GM21526 (cell line): ENCODE data around the gene NEDD9.

ENCODE experiments used
- ATAC-seq: cut with Tn5 transposase; IDR thresholded peaks from one replicate; pipeline ENCODE4 v1.9.1; 2021; ENCODE audit warnings: moderate library complexity; ENCODE audit not compliant: unreplicated experiment, low FRiP score

NEDD9 gene

DNA sequence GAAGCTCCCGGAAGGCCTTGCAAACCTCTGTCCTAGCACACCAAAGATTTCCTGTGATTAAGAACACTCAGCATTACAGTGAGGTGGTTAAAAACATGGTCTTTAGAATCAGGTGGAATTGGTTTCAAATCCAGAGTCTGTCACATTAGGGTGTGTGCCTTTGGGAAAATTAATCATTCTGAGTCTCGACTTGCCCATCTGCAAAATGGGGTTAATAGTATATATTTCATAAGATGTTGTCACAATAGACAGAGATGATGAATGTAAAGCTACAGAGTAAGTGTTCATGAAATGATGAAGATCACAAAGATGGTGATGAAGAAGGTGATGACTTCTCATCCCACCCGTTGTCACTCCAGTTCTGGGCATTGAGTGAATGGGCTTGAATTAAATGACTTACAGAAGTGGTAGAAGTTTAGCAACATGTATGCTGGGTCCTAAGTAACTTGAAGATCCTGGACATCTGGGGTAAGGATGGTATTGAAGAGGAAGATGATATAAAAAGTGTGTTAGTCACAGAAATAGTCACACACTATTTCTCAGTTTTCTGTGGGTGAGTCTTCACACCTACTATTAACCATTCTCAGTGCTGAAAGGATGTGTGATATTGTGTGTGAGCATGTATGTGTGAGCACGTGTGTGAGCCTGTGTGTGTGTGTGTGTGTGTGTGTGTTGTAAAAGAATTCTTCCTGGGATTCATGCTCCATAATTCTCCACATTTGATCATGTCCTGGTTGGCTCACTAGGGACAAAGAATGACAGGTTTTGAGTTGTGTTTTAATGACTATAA is 28.0 kb upstream of the NEDD9 start:
- ATAC-seq, result no peak

DNA sequence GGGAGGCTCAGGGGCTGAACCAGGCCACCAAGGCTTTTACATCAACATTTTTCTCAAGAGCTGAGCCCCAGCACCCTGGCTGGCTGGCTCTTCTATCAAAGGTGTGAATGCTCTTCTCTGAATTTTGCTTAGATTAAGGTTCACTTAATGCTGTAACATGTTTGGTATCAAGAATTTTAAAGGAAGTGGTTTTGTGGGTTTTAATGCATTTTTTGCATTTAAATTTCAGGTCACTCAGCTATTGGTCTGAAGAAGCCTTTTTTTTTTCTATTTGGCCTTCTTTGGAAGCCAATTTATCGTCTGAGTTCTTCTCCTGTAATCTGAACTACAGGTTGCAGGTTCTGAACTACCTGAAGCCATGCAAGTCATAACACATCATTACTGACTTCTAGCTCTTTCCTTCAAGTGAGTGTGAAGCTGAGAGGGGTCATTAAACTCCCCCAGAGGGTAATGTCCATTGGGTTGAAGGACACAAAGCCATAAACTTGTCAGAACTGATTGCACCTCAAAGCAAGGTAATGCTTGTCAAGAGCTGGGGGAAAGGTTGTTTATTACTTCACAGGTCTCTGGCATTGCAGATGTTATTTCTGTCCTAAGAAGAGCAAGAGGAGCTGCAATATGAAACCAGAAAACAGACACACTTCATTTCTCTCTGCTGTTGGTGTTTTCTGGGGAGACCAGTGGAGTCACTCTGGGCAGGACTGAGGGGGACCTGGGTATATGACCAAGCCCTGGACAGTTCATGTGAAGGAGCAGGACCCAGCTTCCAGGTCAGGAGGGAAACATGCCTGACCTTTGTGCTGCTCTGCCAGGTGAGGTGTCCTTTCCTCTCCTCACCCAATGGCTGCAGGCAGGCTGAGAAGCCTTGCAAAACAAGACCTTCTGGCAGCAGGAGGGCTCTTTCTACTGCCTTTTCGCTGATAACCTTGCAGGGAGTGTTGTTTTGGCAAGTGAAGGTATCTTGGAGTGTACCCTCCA is 26.1 kb upstream of the NEDD9 start:
- peak; percentile 59 for ATAC-seq

DNA sequence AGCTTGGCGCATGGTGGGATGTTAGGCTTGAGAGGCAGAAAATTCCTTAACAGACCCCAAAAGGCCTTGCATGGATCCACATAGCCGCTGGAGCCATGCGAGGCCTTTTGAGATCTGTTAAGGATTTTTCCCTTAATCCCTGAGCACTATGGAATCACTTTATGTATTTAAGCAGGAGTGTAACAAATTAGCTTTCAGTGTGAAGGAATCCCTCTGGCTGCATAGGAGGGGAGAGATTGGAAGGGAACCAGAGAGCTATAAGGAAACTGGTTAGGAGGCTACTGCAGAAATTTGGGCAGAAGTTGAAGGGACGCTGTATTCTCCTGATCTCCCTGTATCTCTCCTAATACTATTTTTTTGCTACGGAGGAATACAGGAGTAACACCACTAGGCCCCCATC is 23.1 kb upstream of the NEDD9 start:
- no peak for ATAC-seq

DNA sequence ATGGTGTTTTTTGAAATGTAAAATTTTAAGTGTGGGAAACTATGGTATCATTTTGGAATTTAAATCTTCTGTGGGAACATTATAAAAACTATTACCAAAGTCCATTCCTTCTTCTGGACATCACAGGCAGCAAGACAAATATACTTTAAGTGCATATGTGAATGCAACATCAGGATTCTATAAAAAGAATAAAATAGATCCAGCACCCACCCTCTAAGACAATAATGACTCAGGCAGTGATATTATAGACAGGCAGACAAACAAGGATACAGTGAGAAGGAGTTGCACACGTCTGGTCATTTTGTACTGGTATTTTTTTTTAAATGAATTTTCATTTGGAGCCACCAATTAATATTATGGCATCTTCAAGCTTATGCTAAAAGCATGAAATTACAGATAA is 21.1 kb upstream of the NEDD9 start:
- no peak for ATAC-seq

DNA sequence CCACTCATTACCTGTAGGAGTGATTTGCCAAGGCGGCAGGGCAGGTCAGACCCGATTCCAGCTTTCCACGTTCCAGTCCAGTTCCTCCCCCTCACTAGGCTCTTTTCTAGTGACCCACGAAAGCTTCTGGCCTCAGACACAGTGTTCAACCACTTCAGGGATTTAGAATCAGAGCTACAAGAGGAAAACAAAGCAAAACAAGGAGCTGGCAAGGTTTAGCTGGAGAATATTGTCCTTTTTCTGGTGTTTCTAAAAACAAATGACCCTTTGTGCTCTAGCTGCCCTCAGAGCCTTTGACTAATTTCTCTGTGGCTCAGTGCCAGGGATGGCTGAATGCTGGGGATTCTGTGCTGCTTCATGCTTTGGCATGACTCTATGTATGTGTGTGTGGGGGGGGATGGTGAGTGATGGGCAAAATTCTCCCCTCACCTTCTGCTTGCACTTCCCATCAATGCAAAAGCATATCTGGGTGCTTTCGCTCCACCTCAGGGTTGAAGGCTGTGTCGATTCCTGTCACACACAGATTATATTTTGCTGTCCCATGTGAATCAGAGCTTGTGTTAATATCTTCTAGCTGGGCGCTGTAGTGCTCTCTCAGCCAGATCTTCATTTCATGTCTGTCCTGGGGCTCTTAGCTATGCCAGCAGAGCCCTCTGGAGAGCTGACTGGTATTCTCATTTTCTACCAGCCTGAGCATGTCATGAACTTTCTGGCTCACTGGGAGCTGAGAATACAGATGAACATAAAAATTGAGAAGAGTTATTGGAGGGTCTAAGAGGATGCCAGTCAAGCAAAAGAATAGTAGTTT is 19.3 kb upstream of the NEDD9 start:
- no peak for ATAC-seq

DNA sequence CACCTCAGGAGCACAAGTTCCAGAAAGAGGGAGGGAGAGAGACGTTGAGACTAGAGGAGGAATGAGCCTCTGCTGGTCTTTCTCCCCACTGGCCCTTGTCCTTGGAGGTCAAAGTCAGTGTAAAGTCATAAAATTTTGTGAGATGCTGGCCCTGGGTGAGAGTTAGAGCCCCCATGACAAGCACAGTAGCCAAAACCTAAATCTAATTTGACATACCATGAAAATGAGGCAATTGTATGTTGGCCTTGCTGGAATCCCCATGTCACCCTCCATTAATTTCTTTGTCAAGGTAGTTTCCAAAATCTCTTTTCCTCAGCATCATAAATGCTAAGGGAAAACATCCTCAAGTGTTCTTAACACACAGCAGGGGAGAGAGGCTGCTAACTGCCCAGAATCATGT is 17.6 kb upstream of the NEDD9 start:
- no peak for ATAC-seq

DNA sequence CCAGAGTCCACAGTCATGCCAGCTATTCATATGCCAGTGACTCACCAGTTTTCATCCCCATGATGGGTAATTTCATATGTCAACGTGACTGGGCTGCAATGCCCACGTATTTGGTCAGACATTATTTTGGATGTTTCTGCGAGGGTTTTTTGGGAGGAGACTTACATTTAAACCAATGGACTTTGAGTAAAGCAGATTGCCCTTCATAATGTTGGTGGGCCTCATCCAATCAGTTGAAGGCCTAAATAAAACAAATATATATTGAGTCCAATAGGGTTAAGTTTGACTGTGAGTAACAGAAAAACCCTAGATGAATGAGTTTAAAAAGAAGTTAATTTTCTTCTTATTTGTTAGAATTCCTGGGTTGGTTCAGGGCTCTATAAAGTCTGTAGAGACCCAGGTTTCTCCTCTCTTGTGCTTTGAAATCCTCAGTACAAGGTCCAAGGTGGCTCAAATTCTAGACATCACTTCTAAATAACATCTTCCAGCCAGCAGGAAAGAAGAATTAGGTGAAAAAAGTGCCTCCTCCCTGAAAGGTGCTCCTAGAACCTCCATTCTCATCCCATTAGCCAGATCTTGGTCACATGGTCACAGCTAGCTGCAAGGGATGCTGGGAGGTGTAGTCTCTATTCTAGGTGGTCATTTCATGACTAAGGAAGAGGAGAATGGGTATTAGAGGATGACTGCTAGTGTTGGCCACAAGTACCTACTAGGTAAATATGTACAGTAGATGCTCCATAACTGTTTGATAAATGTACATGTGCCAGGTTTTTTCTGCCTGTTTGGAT is 16.7 kb upstream of the NEDD9 start:
- no peak for ATAC-seq

DNA sequence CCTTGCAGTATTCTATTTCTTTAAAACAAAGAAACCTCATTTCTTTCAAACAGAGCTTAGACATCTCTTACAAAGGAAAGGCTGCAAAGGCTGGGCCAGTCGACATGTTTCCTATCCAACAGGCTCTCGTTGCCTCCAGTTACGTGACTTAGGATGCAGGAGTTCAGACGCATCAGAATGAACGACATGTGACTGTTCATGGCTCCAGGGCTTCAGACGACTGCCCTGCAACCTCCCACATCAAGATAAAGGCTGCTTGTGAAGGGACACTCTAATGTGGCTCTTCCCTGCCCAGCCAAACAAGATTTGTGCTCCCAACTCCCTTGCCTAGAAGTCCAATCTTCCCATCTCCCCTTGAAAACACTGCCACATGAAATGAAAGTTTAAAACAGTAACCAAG is 14.3 kb upstream of the NEDD9 start:
- no peak for ATAC-seq

DNA sequence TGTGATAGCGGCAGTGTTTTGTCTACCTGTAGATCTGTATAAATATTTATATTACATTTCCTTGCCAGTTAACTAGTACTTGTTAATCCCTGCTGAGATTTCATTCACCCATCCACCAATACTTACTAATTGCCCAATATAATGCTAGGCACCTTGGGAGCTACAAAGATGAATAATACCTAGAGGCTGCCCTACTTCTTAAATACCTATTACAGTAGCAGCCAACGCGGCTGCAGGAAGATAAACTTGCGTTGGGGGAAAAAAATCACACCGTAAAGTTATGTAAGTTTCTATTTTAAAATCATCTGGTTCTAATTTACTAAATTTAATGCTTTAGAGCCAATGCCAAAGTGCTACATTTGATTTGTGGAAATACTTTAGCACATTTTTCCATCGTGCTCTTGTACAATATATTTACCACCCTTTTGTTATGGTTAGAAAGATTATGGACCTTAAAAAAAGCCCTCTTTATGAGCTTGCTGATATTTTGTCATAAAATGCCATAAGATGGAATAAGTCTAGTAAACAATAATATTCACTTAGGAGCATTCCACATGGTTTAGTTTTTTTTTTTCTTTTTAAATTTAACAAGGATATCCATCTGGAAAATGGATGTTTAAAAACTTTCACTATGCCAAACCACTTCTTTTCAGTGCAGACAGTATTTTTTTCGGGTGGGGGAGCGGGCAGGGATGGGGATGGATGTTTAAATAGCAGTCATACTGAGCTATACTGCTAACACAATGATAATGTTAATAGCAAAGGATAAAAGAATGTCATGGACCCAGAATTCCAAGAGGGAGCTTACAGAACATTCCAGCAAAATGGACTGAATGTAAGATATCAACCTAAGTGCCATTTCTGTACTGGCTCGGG is 13.2 kb upstream of the NEDD9 start:
- no peak for ATAC-seq

DNA sequence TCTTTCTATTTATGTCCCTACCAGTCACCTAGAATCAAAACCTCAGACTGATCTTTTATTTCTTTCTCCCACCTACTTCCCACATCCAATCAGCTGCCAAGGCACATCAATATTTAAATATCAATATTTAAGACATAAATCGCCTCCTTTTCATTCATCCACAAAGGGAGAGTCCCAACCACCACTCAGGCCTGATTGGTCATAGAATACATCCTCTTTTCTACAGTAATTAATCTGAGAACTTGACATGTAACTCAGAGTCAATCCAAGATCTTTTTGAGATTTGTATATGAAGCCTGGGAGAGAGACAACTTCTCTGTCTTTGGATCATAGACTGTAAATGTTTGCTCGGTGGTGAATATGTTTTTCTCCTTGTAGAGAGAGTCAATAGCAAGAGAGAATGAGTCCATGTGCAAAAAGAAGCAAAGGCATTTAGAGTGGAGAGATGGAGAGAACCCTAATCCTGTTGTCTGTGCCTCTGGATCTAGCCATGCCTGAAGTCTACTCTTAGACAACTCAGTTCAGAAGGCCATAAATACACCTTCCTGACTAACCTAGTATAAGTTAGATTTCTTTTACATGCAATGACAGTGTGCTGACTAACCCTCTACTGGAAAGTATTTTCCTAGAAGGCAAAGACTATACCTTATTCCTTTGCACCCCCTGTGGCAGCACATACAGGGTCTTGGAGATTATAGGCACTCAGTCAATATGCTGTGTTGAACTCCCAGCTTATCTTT is 12.1 kb upstream of the NEDD9 start:
- ATAC-seq, result no peak

DNA sequence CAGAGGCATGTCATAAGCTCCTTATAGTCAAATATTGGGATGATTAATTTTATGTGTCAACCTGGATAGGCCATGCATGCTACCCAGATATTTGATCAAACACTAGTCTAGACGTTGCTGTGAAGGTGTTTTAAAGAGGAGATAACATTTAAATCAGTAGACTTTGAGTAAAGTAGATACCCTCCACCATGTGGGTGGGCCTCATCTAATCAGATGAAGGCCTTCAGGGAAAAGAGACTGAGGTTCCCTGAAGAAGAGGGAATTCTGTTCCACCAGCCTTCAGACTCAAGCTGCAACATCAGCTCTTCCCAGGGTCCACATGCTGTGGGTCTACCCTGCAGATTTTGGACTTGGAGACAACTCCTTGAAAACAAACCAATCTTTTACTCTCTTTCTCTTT is 11.4 kb upstream of the NEDD9 start:
- no peak for ATAC-seq

DNA sequence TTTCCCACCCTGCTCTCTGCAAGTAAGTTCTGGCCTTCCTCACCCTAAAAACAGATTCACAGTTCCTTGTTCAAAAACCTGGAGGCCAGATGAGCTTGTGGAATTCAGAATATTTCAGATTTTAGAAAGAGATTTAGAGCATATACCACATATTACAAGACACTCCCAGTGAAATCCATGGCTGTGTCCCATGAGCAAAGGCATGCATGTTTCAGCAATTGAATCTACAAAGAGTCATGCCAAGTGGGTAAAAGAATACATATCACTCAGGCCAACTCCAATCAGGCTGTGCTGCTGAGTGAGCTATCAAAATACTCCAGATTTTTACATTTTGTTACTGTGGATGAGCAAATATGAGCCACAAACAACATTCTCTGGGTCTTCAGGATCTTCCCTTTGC is 10.2 kb upstream of the NEDD9 start:
- ATAC-seq, result no peak

DNA sequence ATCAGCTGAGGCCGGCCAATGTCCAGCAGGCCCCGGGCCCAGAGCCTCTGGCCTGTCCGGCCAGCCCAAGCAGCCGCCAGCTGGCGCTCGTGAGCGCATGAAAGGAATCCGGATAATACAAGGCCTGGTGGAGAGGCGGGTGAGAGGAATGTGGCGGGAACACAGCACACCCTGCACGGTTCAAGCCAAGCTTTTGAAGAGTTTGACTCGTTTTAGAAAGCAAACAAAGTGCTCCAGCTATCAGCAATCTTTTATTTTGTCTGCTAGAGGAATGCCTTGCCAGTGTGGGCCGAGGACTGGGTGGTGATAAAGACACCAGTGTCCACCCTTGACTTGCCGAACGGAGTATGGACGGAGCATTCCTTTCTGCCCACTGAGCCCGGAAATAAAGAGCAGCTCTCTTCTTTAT is 9.3 kb upstream of the NEDD9 start:
- no peak for ATAC-seq

DNA sequence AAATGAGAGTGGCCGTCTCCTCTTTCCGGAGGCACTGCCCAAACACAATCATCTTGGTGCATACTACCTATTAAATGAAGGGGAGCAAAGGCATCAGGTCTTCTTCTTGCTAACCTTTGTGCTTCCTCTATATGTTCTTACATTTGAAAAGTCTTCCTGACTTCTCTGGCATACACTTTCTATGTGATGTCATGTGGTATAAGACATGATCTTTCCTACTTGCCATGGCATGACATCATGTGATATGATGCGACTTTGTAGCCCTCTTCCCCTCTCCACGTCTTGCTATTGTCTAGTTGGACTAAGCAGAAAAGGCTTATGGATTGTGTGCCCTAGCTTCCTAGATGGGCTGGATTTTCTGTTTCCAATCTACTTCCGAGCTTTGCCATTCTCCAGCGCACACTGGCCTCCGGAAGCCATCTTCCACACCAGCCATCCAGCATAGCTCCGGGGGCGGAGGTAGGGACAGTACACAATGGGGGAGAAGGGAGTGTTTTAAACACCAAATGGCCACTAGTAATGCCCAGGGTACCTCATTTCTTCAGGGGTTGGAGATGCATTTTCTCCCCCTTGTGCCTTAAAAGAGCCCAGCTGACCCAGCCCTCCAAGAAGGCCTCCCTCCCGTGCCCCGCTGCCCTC is 8.8 kb upstream of the NEDD9 start:
- no peak for ATAC-seq

DNA sequence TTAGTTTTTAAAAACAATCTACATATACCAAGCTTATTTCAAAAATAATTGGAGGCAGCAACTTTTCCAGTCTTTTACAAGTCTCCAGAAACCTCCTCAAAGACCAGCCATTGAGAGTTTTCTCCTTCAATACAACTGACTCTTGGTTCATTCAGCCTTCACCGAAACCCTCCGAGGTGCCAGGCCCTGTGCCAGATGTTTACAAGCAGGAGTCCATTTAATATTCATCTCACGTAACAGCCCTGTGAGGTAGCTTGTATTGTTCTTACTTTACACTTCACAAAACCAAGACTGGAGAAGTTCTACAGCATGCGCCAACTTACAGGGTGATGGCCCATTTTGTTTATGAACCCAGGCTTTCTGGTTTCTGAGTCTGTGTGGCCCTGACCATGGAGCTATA is 5.5 kb upstream of the NEDD9 start:
- no peak for ATAC-seq

DNA sequence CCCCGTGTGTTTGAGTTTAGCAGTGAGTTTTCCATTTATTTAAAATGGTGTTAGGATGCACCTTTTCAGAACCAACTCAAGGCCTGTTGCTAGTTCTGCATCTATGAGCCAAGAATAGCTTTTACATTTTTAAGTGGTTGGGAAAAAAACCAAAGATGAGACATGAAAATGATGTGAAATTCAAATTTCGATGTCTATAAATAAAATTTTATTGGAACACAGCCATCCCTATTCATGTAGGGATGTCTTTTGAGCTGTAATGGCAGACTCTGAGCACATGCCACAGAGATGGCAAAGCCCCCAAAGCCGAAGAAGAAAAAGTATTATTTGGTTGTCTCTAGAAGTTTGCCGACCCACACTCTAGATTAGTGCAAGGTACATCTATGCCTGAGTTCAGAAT is 5.0 kb upstream of the NEDD9 start:
- no peak for ATAC-seq

DNA sequence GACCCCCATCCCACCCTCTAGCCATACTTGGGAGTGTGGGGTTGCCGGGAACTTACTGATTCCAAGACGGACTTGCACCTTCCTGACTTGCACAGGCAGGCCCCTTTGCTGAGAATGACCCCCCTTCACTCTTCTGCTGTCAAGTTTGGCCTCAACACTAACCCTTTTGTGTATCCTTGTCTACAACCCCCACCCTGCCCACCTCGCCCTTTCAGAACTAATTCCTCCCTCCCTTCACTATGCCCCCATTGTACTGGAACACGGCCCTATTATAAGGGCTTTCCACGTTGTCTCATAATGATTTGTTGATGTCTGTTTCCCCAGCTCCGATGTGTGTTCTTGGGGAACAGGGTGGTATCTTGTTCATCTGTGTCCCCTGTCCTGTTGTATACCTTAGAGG is 4.4 kb upstream of the NEDD9 start:
- no peak for ATAC-seq
